ENCODE data around the gene APBA3. TPM values are rescaled to one million over a fixed set of nuclear protein-coding genes. Genes with fewer than 3 reads are reported as not detected.

Gene APBA3
- total and polyA plus RNA-seq, 12 donors, result 7.4 to 22.6 (median 11.5) TPM

- DNase-seq (no peak), ATAC-seq (peak in 4 of 8 donors; percentile 15 to 59 (median 35))
- H3K4me1 ChIP-seq, result peaks cover 0 to 12% (median 3%) of the 10 kb centered on the region in 9 donors
- intact Hi-C loops (cut with DNase I), result loop anchor here in 2 of 10 donors (5.0 kb wide), 1 partner anchor 38 kb away; no protein-coding TSS in a partner anchor
- WGBS, 2 donors, result 71 to 74% methylated on average over 47 to 49 of the region's 49 CpGs
- peaks cover 0 to 28% (median 21%) of the 10 kb centered on the region in 11 donors for H3K9me3 ChIP-seq
- no peak overlapping the region for H3K4me3 ChIP-seq
- H3K27me3 ChIP-seq, result peaks cover 19 to 48% (median 45%) of the 10 kb centered on the region in 7 donors
- TF ChIP-seq, protein P1, sequence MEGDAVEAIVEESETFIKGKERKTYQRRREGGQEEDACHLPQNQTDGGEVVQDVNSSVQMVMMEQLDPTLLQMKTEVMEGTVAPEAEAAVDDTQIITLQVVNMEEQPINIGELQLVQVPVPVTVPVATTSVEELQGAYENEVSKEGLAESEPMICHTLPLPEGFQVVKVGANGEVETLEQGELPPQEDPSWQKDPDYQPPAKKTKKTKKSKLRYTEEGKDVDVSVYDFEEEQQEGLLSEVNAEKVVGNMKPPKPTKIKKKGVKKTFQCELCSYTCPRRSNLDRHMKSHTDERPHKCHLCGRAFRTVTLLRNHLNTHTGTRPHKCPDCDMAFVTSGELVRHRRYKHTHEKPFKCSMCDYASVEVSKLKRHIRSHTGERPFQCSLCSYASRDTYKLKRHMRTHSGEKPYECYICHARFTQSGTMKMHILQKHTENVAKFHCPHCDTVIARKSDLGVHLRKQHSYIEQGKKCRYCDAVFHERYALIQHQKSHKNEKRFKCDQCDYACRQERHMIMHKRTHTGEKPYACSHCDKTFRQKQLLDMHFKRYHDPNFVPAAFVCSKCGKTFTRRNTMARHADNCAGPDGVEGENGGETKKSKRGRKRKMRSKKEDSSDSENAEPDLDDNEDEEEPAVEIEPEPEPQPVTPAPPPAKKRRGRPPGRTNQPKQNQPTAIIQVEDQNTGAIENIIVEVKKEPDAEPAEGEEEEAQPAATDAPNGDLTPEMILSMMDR (IDR thresholded peaks at IDR 0.05), result peak in 7 of 9 donors; percentile 21 to 50 (median 37)
- H3K36me3 ChIP-seq, result no peaks in the 10 kb centered on the region
- no peak overlapping the region for H3K27ac ChIP-seq
Observed at GRCh38 chr19:3783660-3784584, 22.4 kb upstream of the APBA3 start.

DNA sequence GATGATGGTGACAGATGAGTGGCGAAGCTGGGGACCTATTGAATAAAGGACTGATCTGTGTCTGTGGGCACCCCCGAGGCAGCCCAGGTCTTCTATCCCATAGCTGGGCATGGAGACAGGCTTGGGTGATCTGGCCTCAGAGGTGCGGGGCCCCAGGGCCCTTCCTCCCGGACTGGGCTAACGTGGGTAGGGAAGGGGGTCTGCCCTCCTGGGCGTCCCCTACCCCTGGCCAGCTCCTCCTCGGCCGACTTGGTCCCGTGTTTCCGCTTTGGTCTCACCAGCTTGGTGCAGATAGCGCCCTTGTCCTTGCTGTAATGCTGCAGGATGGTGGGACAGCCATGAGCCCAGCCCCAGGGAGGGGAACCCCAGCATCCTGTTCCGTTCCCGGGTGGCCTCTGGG, 21.4 kb upstream of the APBA3 start:
- H3K4me3 ChIP-seq, result no peak overlapping the region

GRCh38 chr19:3782330-3782729, 20.8 kb upstream of the APBA3 start:
- no peak for ATAC-seq
- H3K36me3 ChIP-seq, result no peaks in the 10 kb centered on the region
- peaks cover 0 to 12% (median 3%) of the 10 kb centered on the region in 9 donors for H3K4me1 ChIP-seq
- TF ChIP-seq, protein P1 (IDR thresholded peaks at IDR 0.05), result no peak
- H3K27me3 ChIP-seq, result peaks cover 19 to 48% (median 44%) of the 10 kb centered on the region in 7 donors
- peaks cover 0 to 28% (median 21%) of the 10 kb centered on the region in 11 donors for H3K9me3 ChIP-seq
- intact Hi-C loops (cut with DNase I), result loop anchor here in 2 of 10 donors (5.0 kb wide), 1 partner anchor 40 kb away; no protein-coding TSS in a partner anchor
- DNase-seq, result no peak
- H3K27ac ChIP-seq, result no peak overlapping the region
- WGBS, 2 donors, result 96% methylated on average over 1 of the region's 1 CpG
- H3K4me3 ChIP-seq, result no peak overlapping the region

More for the DNA sequence above, 21.4 kb upstream of the APBA3 start:
- Histone ChIP-seq H3K9me3 (peaks cover 0 to 28% (median 21%) of the 10 kb centered on the region in 11 donors), H3K36me3 (no peaks in the 10 kb centered on the region), H3K27ac (no peak overlapping the region), H3K27me3 (peaks cover 19 to 48% (median 45%) of the 10 kb centered on the region in 7 donors), H3K4me1 (peaks cover 0 to 12% (median 3%) of the 10 kb centered on the region in 9 donors)
- ATAC-seq (no peak), DNase-seq (no peak)
- TF ChIP-seq, protein P1 (IDR thresholded peaks at IDR 0.05), result no peak
- intact Hi-C loops (cut with DNase I), result loop anchor here in 2 of 10 donors (5.0 kb wide), 1 partner anchor 39 kb away; no protein-coding TSS in a partner anchor
- WGBS, 2 donors, result 87 to 90% methylated on average over 13 of the region's 13 CpGs

DNA sequence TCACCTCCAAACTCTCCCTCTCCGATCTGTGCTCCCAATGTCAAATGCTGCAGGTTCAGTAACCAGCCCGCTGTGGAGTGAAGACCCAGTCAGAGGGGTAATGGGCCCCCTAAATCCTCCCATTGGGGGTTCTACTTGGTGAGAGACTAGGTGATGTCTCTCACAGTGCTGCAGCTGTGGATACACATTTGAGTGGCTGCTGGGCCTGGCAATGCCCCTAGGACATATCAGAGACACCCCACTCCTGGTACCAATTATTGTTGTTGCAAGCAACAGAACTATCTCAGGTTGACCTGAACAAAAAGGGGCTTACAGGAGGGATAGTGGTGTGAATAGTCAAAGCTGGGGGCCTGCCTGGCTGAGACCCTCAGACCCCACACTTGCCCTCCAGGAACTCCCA, 20.1 kb upstream of the APBA3 start:
- Histone ChIP-seq H3K9me3 (peaks cover 0 to 28% (median 21%) of the 10 kb centered on the region in 11 donors), H3K36me3 (no peaks in the 10 kb centered on the region), H3K4me3 (no peak overlapping the region), H3K4me1 (peaks cover 0 to 12% (median 3%) of the 10 kb centered on the region in 9 donors), H3K27me3 (peaks cover 19 to 43% (median 38%) of the 10 kb centered on the region in 7 donors), H3K27ac (no peak overlapping the region)
- no peak for DNase-seq
- ATAC-seq, result no peak
- 96 to 100% methylated on average over 2 of the region's 2 CpGs for WGBS, 2 donors
- intact Hi-C loops (cut with DNase I), result loop anchor here in 2 of 10 donors (5.0 kb wide), 1 partner anchor 41 kb away; no protein-coding TSS in a partner anchor
- TF ChIP-seq, protein P1 (IDR thresholded peaks at IDR 0.05), result no peak
